Esophagus squamous epithelium (tissue), 4 donors: Measurements from ENCODE around the gene KNCN.

Source experiments
- POLR2A ChIP-seq, 4 donors: fragments of 450-650 bp; IDR thresholded peaks; one replicate each; pipeline ENCODE4 v1.6.1; 2017; ENCODE audit warnings: antibody characterized with exemption in 4 of 4, mild to moderate bottlenecking in 4 of 4, moderate library complexity in 3 of 4
- TF ChIP-seq, protein P1 (sequence below), 6 experiments: fragments of 450-650 bp in 4 of 6; fragments of 200-600 bp in 2 of 6; sonication (generic) in 2 of 6; IDR thresholded peaks; one replicate each; pipeline ENCODE4 v1.5.1; 2016 to 2019; ENCODE audit warnings: antibody characterized with exemption in 6 of 6, mild to moderate bottlenecking in 4 of 6, moderate library complexity in 4 of 6

- TF ChIP-seq, protein P1, sequence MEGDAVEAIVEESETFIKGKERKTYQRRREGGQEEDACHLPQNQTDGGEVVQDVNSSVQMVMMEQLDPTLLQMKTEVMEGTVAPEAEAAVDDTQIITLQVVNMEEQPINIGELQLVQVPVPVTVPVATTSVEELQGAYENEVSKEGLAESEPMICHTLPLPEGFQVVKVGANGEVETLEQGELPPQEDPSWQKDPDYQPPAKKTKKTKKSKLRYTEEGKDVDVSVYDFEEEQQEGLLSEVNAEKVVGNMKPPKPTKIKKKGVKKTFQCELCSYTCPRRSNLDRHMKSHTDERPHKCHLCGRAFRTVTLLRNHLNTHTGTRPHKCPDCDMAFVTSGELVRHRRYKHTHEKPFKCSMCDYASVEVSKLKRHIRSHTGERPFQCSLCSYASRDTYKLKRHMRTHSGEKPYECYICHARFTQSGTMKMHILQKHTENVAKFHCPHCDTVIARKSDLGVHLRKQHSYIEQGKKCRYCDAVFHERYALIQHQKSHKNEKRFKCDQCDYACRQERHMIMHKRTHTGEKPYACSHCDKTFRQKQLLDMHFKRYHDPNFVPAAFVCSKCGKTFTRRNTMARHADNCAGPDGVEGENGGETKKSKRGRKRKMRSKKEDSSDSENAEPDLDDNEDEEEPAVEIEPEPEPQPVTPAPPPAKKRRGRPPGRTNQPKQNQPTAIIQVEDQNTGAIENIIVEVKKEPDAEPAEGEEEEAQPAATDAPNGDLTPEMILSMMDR (IDR thresholded peaks at IDR 0.05), result no peak
- TF ChIP-seq POLR2A (IDR thresholded peaks at IDR 0.05), result no peak
These were observed 5.2 kb downstream of the KNCN start for GRCh38 chr1:46546210-46546609.
